CD14-positive monocyte (primary cell): ENCODE results near the gene ARPC4. TPM values are rescaled to one million over a fixed set of nuclear protein-coding genes. Genes with fewer than 3 reads are reported as not detected.

Source experiments
- DNase-seq, 3 donors: peaks; one replicate each; pipeline ENCODE4 v3.0.0-alpha.2; 2011 to 2022
- H2AFZ ChIP-seq: 2 replicates; pipeline ENCODE4 v1.6.0; 2012; ENCODE audit warnings: mild to moderate bottlenecking, low read depth, low read length, inconsistent platforms; ENCODE audit not compliant: insufficient read depth, poor library complexity, severe bottlenecking
- H3K27ac ChIP-seq, 2 donors: 1 replicate in 1 of 2; 2 replicates in 1 of 2; pipeline ENCODE4 v1.5.1; 2012 to 2013; ENCODE audit warnings: low read length in 2 of 2, control low read depth in 1 of 2, inconsistent platforms in 1 of 2, low read depth in 1 of 2, mild to moderate bottlenecking in 1 of 2
- H3K27me3 ChIP-seq, 2 donors: one replicate each; pipeline versions ENCODE4 v1.6.0 to v1.6.1; 2011 to 2013; ENCODE audit warnings: low read length in 2 of 2; ENCODE audit not compliant: control insufficient read depth in 2 of 2, insufficient read depth in 2 of 2
- H3K36me3 ChIP-seq, 2 donors: replicated peaks in 1 of 2; 1 replicate in 1 of 2; 2 replicates in 1 of 2; pipeline versions ENCODE4 v1.5.1 to v1.6.1; 2012 to 2013; ENCODE audit warnings: low read length in 2 of 2, control low read depth in 1 of 2, inconsistent platforms in 1 of 2, mild to moderate bottlenecking in 1 of 2; ENCODE audit not compliant: insufficient read depth in 2 of 2, control insufficient read depth in 1 of 2
- H3K4me1 ChIP-seq, 2 donors: 1 replicate in 1 of 2; 2 replicates in 1 of 2; pipeline versions ENCODE4 v1.5.1 to v1.6.1; 2012 to 2013; ENCODE audit warnings: low read length in 2 of 2, control low read depth in 1 of 2, inconsistent platforms in 1 of 2, mild to moderate bottlenecking in 1 of 2, moderate library complexity in 1 of 2; ENCODE audit not compliant: insufficient read depth in 2 of 2, control insufficient read depth in 1 of 2
- H3K4me2 ChIP-seq: replicated peaks from 2 replicates; pipeline ENCODE3; 2012; ENCODE audit warnings: low read length, moderate library complexity, mild to moderate bottlenecking; ENCODE audit not compliant: poor library complexity, severe bottlenecking; ENCODE audit errors: extremely low read depth
- H3K4me3 ChIP-seq, 3 experiments: fragments of 200-600 bp in 1 of 3; sonication (generic) in 1 of 3; replicated peaks in 1 of 3; 1 replicate in 2 of 3; 2 replicates in 1 of 3; pipeline ENCODE4 v1.5.1; 2011 to 2013; ENCODE audit warnings: low read length in 3 of 3, mild to moderate bottlenecking in 3 of 3, control low read depth in 2 of 3, low read depth in 2 of 3, inconsistent platforms in 1 of 3, moderate library complexity in 1 of 3
- H3K79me2 ChIP-seq: 2 replicates; pipeline ENCODE4 v1.6.0; 2012; ENCODE audit warnings: mild to moderate bottlenecking, control low read depth, inconsistent platforms, low read length, moderate library complexity; ENCODE audit not compliant: insufficient read depth
- H3K9ac ChIP-seq: 2 replicates; pipeline ENCODE4 v1.6.0; 2017; ENCODE audit warnings: low read length, mild to moderate bottlenecking; ENCODE audit not compliant: insufficient read depth, poor library complexity, severe bottlenecking
- H3K9me3 ChIP-seq, 2 donors: replicated peaks in 1 of 2; 1 replicate in 1 of 2; 2 replicates in 1 of 2; pipeline versions ENCODE4 v1.5.1 to v1.6.1; 2012 to 2013; ENCODE audit warnings: low read length in 2 of 2, control low read depth in 1 of 2; ENCODE audit not compliant: control insufficient read depth in 1 of 2, insufficient read depth in 1 of 2
- H4K20me1 ChIP-seq: 2 replicates; pipeline ENCODE4 v1.6.0; 2012; ENCODE audit warnings: mild to moderate bottlenecking, low read length, control low read depth, moderate library complexity; ENCODE audit not compliant: insufficient read depth
- H3K27ac Mint-ChIP-seq, 7 donors: one replicate each; pipeline ENCODE4 v1.8.0; 2020; ENCODE audit warnings: mild to moderate bottlenecking in 7 of 7, mixed read lengths in 7 of 7, moderate library complexity in 6 of 7, inconsistent platforms in 2 of 7
- H3K27me3 Mint-ChIP-seq, 3 donors: one replicate each; pipeline ENCODE4 v1.8.0; 2021 to 2022; ENCODE audit warnings: low read depth in 3 of 3, mild to moderate bottlenecking in 3 of 3, mixed read lengths in 3 of 3, moderate library complexity in 3 of 3, inconsistent platforms in 1 of 3
- H3K36me3 Mint-ChIP-seq, 2 donors: one replicate each; pipeline ENCODE4 v1.8.0; 2020; ENCODE audit warnings: mixed read lengths in 2 of 2, inconsistent platforms in 1 of 2, mild to moderate bottlenecking in 1 of 2
- H3K4me1 Mint-ChIP-seq: one replicate; pipeline ENCODE4 v1.8.0; 2020; ENCODE audit warnings: mild to moderate bottlenecking, mixed read lengths
- H3K4me3 Mint-ChIP-seq, 2 donors: one replicate each; pipeline ENCODE4 v1.8.0; 2020; ENCODE audit warnings: mild to moderate bottlenecking in 2 of 2, mixed read lengths in 2 of 2, moderate library complexity in 1 of 2
- H3K9me3 Mint-ChIP-seq, 7 donors: one replicate each; pipeline ENCODE4 v1.8.0; 2020 to 2022; ENCODE audit warnings: mixed read lengths in 7 of 7, mild to moderate bottlenecking in 6 of 7, moderate library complexity in 6 of 7, inconsistent platforms in 2 of 7
- WGBS: methylation state at CpG from one replicate; pipeline ENCODE4 v1.1.5; 2013; ENCODE audit warnings: missing lambda C conversion rate; ENCODE audit not compliant: insufficient coverage; 5-methylcytosine and 5-hydroxymethylcytosine counted together
- intact Hi-C, 2 donors: fragments of 100-400 bp; cut with micrococcal nuclease; formaldehyde crosslinking; loops; one replicate each; pipeline versions ENCODE4 v1.15.0 to v1.15.1; 2023
- polyA minus RNA-seq: library from RNA; depleted of rRNA, polyadenylated mRNA; stranded (reverse); fragments of >200 nt; gene quantifications from 2 replicates; pipeline ENCODE4 v1.2.3, GENCODE V29; 2012
- polyA plus RNA-seq, 3 donors: library from polyadenylated mRNA; depleted of rRNA in 1 of 3; unstranded in 2 of 3; stranded (reverse) in 1 of 3; fragments of 300-500 nt in 2 of 3; fragments of >200 nt in 1 of 3; fragmentation: Illumina TruSeq in 2 of 3; gene quantifications; 1 replicate in 2 of 3; 2 replicates in 1 of 3; pipeline ENCODE4 v1.2.3, GENCODE V29; 2012 to 2021
- total RNA-seq, 12 experiments: library from RNA in 1 of 12; stranded (reverse) in 1 of 12; fragments of 120-200 nt in 1 of 12; gene quantifications; one replicate each; pipeline ENCODE4 v1.2.4 and lab custom pipeline; 2013 to 2026; ENCODE audit warnings: mixed read lengths in 6 of 12, inconsistent platforms in 1 of 12
- TF ChIP-seq, protein P1 (sequence below): fragments of 200-600 bp; IDR thresholded peaks from one replicate; pipeline ENCODE4 v1.8.0; 2022; ENCODE audit warnings: antibody characterized with exemption, mild to moderate bottlenecking

ARPC4 gene
- total RNA-seq (2013): 379 TPM
- polyA plus RNA-seq: 100 to 1,000 TPM; 211 to 390 (median 389) TPM
- polyA minus RNA-seq: 151 and 243 TPM in 2 replicates
- 34.6 to 83.8 (median 64.6) reads per million in 11 experiments for total RNA-seq (lab: John Stamatoyannopoulos, UW)

DNA sequence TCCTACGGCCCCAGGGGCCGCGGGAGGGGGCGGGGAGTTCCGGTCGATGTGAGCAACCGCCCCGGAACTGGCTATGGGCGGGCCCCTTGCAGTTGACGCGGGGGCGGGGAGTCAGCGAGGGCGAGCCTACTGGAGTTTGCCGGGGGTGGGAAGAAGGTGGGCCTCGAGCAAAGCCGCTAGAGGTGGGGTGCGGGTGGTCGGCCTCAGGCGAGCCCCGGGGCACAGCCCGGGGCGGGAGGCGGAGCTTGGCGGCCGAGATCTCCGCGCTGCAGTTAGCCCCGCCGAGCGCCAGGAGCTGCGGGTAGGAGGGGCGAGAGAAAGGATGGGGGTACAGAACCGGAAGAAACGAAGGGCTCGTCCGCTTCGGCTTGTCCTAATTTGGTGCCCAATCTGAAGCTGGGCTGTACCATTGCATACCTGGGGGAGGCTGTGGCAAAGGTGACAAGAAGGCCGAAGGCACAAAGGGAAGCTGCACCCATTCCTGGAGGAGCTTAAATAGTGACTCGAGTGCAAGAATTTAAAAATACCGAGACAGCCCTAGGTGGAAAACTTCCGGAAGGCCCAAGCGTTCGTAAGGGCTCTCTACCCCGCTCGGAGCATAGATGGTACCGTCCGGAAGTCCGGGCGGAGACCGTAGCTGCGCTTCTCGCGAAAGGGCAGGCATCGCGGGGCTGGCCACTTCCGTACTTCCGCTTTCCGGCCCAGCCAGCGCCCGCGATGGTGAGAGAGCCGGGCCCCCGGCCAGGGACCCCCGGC lies at the start of gene ARPC4, which contains the start of gene TADA3:
Gene ARPC4 (plus strand): TSS at position 678 of the 756 bp plus-strand sequence. CDS start 40 bp downstream, at position 718.
Gene TADA3 (minus strand): TSS at position 69 of the 756 bp plus-strand sequence. CDS start 1,007 bp downstream, outside the sequence.
- under 1% methylated on average over 65 of the region's 65 CpGs for WGBS
- Mint-ChIP-seq H3K4me1 (peaks cover 38% of the 10 kb centered on the region), H3K27ac (peak within 1 kb of the TSS; percentile 87 to 100 (median 99)), H3K9me3 (peaks cover 0 to 4% (median 0%) of the 10 kb centered on the region in 7 donors), H3K36me3 (peaks cover 27 to 58% of the 10 kb centered on the region in 2 donors), H3K4me3 (peak within 1 kb of the TSS; percentile 93 to 99), H3K27me3 (peaks cover 0 to 1% (median 0%) of the 10 kb centered on the region in 3 donors)
- peaks cover 39 to 42% of the 10 kb centered on the region in 2 donors for H3K4me1 ChIP-seq
- intact Hi-C loops: loop anchor here (2.0 to 10.0 kb wide), 10 partner anchors 42 to 528 kb away; partner anchors contain the start of genes BRPF1 (in 2 of the 2), MTMR14 (in 2 of the 2), RPUSD3 (in 2 of the 2) and OGG1 (in 1 of the 2)
- H3K27ac ChIP-seq: peak within 1 kb of the TSS; percentile 91 to 97
- peaks cover 80% of the 10 kb centered on the region for H3K79me2 ChIP-seq
- H3K9ac ChIP-seq: peak within 1 kb of the TSS; percentile 99
- H3K4me2 ChIP-seq: peak within 1 kb of the TSS; percentile 86
- peak within 1 kb of the TSS; percentile 76 to 96 (median 77) for H3K4me3 ChIP-seq
- H3K9me3 ChIP-seq: no peaks in the 10 kb centered on the region
- peaks cover 43% of the 10 kb centered on the region for H4K20me1 ChIP-seq
- DNase-seq: peak; percentile 93 to 95 (median 94)
- TF ChIP-seq, protein P1, sequence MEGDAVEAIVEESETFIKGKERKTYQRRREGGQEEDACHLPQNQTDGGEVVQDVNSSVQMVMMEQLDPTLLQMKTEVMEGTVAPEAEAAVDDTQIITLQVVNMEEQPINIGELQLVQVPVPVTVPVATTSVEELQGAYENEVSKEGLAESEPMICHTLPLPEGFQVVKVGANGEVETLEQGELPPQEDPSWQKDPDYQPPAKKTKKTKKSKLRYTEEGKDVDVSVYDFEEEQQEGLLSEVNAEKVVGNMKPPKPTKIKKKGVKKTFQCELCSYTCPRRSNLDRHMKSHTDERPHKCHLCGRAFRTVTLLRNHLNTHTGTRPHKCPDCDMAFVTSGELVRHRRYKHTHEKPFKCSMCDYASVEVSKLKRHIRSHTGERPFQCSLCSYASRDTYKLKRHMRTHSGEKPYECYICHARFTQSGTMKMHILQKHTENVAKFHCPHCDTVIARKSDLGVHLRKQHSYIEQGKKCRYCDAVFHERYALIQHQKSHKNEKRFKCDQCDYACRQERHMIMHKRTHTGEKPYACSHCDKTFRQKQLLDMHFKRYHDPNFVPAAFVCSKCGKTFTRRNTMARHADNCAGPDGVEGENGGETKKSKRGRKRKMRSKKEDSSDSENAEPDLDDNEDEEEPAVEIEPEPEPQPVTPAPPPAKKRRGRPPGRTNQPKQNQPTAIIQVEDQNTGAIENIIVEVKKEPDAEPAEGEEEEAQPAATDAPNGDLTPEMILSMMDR: no peak
- no peaks in the 10 kb centered on the region for H3K27me3 ChIP-seq
- H3K36me3 ChIP-seq: peaks cover 28 to 49% of the 10 kb centered on the region in 2 donors
- peak within 1 kb of the TSS; percentile 81 for H2AFZ ChIP-seq

DNA sequence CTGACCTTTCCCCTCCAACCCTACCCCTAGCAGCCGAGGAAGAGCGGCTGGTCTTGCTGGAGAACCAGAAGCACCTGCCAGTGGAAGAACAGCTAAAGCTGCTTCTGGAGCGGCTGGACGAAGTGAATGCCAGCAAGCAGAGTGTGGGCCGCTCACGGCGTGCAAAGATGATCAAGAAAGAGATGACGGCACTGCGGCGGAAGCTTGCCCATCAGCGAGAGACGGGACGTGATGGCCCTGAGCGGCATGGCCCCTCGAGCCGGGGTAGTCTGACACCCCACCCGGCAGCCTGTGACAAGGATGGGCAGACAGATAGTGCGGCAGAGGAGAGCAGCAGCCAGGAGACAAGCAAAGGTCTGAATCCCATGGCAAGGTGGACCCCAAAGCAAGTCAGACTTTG lies 49.3 kb upstream of the ARPC4 start:
- H3K36me3 ChIP-seq: peaks cover 98 to 100% of the 10 kb centered on the region in 2 donors
- H3K27me3 ChIP-seq: no peaks in the 10 kb centered on the region
- no peak overlapping the region for H3K4me3 ChIP-seq
- no peak for DNase-seq
- H3K4me1 ChIP-seq: no peaks in the 10 kb centered on the region
- 98% methylated on average over 18 of the region's 18 CpGs for WGBS
- no peak overlapping the region for H3K9ac ChIP-seq
- H3K4me1 Mint-ChIP-seq: no peaks in the 10 kb centered on the region
- no peak overlapping the region for H3K4me2 ChIP-seq
- H3K27ac ChIP-seq: no peak overlapping the region
- peaks cover 99 to 100% of the 10 kb centered on the region in 2 donors for H3K36me3 Mint-ChIP-seq
- H3K27me3 Mint-ChIP-seq: no peaks in the 10 kb centered on the region
- H3K79me2 ChIP-seq: peaks cover 14% of the 10 kb centered on the region
- peaks cover 38% of the 10 kb centered on the region for H4K20me1 ChIP-seq
- no peak overlapping the region for H3K4me3 Mint-ChIP-seq
- H2AFZ ChIP-seq: no peak overlapping the region
- TF ChIP-seq, protein P1: no peak
- H3K27ac Mint-ChIP-seq: no peak overlapping the region
- no peaks in the 10 kb centered on the region for H3K9me3 ChIP-seq
- no peaks in the 10 kb centered on the region for H3K9me3 Mint-ChIP-seq
- intact Hi-C loops: no loop called here
